Activated naive CD4-positive, alpha-beta T cell treated with Interleukin-2 at 50 U/mL for 16 hours (primary cell): ENCODE measurements around the gene COL23A1.
"Not testable (repeated sequence)": the region's sequence is repeated elsewhere in the genome, so short reads cannot be mapped to it uniquely, and the experiment has no call there.

Experiments
- DNase-seq: peaks from one replicate; pipeline ENCODE4 v3.0.0-alpha.2; 2020

Gene COL23A1

GRCh38 chr5:178274781-178275537 is 315.2 kb downstream of the COL23A1 start:
- no peak for DNase-seq

DNA sequence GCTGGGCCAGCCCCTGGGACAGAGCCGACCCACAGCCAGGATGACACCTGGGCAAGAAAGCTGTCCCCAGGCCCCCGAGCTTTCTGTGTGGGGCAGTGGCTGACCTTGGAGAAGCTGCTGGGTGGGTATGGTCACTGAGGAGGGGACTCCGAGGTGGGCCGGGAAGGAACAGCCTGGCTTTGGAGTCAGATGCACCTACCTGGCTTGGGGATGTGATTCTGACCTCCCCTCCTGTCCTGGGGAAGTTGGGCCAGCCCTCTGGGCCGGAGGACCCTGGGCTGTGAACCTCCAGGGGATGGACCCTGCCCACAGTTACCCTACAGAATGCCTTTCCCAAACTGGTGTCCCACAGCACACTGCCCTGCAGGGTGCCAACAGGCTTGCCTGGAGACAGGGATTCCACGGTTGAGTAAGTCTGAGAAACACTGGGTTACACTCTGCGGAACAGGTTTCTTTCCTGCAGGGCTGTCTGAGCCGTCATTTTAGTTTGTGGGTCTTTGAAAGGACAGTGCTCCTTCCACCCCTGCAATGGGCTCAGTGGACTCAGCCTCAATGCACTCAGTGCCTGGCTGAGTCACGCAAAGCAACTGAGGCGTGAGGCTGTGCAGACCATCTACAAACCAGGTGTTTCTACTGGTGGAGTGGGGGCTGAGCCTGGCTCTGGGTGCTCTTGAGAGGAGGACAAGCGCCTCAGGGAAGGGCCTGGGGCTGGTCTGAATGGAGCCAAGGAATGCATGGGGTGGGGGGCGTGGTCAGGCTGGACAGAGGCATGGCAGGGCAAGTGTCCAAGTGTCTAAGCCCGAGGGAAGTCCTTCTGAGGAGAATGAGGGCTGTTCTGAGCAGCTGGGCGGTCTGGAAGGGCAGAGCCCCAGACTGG is 316.3 kb downstream of the COL23A1 start:
- DNase-seq: no peak

DNA sequence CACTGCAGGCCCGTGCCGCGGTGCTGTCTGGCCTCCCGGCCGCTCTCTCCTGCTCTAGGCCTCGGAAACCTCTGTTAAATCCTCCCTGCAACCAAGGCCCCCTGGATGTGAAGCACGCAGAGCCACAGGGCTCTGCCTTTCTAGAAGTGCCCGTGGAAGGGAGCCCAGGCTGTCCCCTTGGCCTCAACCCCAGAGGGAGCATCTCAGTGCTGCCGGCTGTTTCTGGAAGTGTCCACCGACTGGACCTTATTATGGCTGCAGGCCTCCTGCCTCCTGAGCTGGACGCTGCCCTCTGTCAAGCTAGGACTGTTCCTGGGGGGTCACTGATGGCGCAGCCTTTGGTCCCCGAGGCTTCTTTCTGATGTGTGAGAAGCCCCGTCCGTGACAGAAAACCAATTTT is 317.2 kb downstream of the COL23A1 start:
- DNase-seq: no peak

GRCh38 chr5:178272591-178272990 is 317.6 kb downstream of the COL23A1 start:
- no peak for DNase-seq

GRCh38 chr5:178271726-178272479 is 318.3 kb downstream of the COL23A1 start:
- DNase-seq: no peak

DNA sequence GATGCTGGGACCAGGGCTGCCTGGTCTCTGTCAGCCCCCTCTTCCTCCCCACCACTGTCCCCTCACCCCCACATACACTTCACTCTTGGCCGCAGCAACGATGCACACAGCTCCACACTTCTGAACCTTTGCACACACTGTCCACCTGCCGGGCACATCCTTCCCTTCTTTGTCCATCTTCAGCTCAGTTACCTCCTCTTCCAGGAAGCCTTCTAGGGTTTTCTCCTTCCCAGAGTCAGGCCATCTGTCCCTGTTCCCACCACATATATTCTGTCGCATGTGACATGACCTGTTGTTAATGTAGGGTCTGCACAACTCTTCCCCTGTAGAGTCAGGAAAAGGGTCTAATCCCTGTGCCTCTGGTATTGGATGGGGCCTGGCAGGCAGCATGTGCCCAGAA is 319.0 kb downstream of the COL23A1 start:
- DNase-seq: no peak

GRCh38 chr5:178269499-178269898 is 320.7 kb downstream of the COL23A1 start:
- no peak for DNase-seq

DNA sequence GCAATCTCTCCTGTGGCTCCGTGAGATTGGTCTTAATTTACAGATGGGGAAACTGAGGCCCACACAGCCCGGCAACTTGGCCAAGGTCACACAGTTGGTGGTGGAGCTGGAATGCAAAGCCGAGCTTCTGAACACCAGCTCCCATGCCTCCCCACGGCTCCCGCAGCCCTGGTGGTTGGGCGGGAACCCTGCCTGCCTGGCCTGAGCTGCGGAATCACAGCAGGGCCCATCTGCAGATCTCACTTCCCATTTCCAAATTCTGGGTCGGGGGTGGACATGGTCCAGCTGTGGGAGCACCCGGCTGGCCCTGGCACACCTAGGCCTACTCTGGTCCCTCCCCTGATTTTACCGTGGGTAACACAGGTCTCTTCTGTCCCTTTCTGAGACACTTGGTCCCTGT is 322.3 kb downstream of the COL23A1 start:
- DNase-seq: no peak

GRCh38 chr5:178267245-178267644 is 322.9 kb downstream of the COL23A1 start:
- DNase-seq: no peak

- no peak for DNase-seq
Measured at GRCh38 chr5:178266581-178266980, 323.6 kb downstream of the COL23A1 start.

- DNase-seq: no peak
Measured at GRCh38 chr5:178265746-178266145, 324.4 kb downstream of the COL23A1 start.

DNA sequence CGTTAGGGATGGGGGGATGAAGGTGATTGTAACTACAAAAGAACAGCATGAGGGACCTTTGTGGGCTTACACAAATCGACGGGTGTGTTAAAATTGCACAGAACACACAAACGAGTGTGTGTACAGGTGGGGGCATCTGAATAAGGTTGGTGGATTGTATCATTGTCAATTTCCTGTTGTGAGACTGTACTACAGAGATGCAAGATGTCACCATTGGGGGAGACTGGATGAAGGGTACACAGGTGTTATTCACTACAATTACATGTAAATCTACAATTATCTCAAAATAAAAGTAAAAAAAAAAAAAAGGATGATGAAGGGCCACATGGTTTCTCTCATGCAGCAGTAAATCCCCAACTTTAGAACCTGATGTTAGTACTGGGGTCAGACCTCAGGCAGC is 326.1 kb downstream of the COL23A1 start:
- DNase-seq: no peak

- DNase-seq: no peak
Measured at GRCh38 chr5:178261666-178262600, 328.3 kb downstream of the COL23A1 start.

DNA sequence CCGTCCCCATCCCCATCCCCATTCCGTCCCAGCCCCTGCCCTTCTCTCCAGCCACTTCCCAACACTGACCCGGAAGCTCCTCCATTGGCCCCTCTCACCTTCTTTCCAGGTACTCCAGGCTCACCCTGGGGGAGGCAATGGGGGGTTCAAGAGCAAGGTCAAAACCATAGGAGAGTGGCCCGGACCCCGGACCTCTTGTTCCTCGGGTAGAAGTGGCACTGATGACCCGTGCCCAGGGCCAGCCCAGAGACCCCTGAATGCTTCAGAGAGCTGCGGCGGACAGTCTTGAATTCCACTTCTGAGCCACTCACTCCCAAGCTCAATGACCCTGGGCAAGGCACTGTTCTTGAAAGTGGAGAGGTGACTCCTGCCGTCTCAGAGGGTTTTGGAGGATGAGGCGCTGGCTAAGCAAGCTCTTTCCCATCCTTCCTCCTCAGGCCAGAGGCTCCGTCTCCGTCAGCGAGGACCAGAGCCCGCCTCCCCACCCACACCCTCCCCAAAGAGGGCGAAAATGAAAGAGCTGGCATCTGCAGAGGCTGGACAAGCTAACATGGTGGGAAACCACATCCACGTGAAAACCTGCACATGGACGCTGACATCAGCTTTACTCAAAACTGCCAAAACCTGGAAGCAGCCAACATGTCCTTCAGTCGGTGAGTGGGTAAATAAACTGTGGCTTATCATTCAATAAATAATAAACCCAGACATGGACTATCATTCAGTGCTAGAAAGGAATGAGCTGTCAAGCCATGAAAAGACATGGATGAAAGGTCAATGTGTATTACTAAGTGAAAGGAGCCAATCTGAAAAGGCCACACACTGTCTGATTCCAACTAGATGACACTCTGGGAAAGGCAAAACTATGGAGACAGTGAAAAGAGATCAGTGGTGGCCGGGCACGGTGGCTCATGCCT is 330.3 kb downstream of the COL23A1 start:
- DNase-seq: no peak

DNA sequence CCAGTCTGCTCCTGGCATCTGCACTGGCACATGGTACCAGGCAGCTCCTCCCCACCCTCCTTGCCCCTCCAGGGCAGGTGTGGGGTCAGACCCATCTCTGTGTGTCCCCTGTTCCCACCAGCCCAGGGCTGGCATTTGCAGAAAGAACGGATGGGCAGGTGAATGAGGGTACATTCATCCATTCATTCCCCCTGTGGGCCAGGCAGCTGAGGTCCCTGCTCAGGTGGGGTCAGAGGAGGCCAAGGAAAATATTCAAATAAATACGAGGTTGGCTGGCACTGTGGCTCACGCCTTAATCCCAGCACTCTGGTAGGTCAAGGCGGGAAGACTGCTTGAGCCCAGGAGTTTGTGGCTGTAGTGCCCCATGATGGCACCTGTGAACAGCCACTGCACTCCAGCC is 332.5 kb downstream of the COL23A1 start:
- no peak for DNase-seq

- no peak for DNase-seq
Measured at GRCh38 chr5:178256746-178257145, 333.4 kb downstream of the COL23A1 start.

- not testable (repeated sequence) for DNase-seq
Measured at GRCh38 chr5:178253632-178254031, 336.6 kb downstream of the COL23A1 start.

DNA sequence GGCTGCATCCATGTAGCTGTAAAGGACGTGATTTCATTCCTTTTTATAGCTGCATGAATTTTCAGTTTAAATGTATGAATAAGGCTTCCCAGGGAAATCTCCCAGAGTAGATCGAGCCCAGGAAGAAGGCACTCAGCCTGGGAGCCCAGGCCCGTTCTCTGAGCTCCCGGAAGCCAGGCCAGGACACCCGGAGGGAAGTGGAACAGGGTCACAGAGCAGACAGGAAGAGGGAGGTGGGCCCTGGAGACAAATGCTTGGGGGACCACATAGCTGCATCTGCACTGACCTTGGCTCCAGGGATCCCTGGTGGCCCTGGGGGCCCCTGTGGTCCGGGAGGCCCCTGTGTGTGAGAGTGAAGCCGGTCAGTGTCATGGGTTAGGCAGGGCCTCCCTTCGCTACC is 337.9 kb downstream of the COL23A1 start:
- DNase-seq: no peak

- no peak for DNase-seq
Measured at GRCh38 chr5:178250263-178250662, 339.9 kb downstream of the COL23A1 start.

- DNase-seq: peak; percentile 18
Measured at GRCh38 chr5:178249191-178249989, 340.8 kb downstream of the COL23A1 start.
